Common myeloid progenitor, CD34-positive (primary cell): Measurements from ENCODE around the gene WDR7.

Source experiments
- CTCF ChIA-PET: fragments of 350-600 bp; sonication (Branson Sonifier 250); formaldehyde crosslinking; loops from one replicate; lab custom pipeline; 2021; ENCODE audit warnings: antibody characterized with exemption; lab: Charles Lee
- POLR2A ChIA-PET: fragments of 350-600 bp; sonication (Branson Sonifier 250); formaldehyde crosslinking; loops from one replicate; lab custom pipeline; 2021; ENCODE audit warnings: antibody characterized with exemption; lab: Charles Lee
- DNase-seq, 3 donors: peaks; one replicate each; pipeline versions ENCODE4 v3.0.0 to v3.0.0-alpha.2; 2013
- H3K27ac ChIP-seq, 2 experiments: 1 replicate in 1 of 2; 2 replicates in 1 of 2; pipeline ENCODE4 v1.7.0; 2013; ENCODE audit warnings: inconsistent platforms in 2 of 2, low read length in 2 of 2, mild to moderate bottlenecking in 2 of 2, low read depth in 1 of 2, moderate library complexity in 1 of 2; ENCODE audit not compliant: severe bottlenecking in 2 of 2, insufficient read depth in 1 of 2, poor library complexity in 1 of 2
- H3K27me3 ChIP-seq, 5 experiments: replicated peaks in 2 of 5; 1 replicate in 3 of 5; 2 replicates in 2 of 5; pipeline versions ENCODE4 v1.6.1 to v1.7.0; 2013; ENCODE audit warnings: low read length in 4 of 5, mild to moderate bottlenecking in 2 of 5, moderate library complexity in 2 of 5, inconsistent platforms in 1 of 5; ENCODE audit not compliant: insufficient read depth in 5 of 5, control insufficient read depth in 4 of 5
- H3K36me3 ChIP-seq, 4 experiments: 1 replicate in 2 of 4; 2 replicates in 2 of 4; pipeline versions ENCODE4 v1.6.1 to v1.7.0; 2013; ENCODE audit warnings: low read length in 3 of 4, control low read depth in 1 of 4, mild to moderate bottlenecking in 1 of 4; ENCODE audit not compliant: control insufficient read depth in 4 of 4, insufficient read depth in 4 of 4
- H3K4me1 ChIP-seq, 4 experiments: 1 replicate in 3 of 4; 2 replicates in 1 of 4; pipeline versions ENCODE4 v1.6.1 to v1.7.1; 2013; ENCODE audit warnings: low read length in 3 of 4, mild to moderate bottlenecking in 3 of 4, control low read depth in 1 of 4, inconsistent platforms in 1 of 4, moderate library complexity in 1 of 4; ENCODE audit not compliant: control insufficient read depth in 4 of 4, insufficient read depth in 4 of 4; ENCODE audit errors: control extremely low read depth in 1 of 4
- H3K4me3 ChIP-seq, 7 experiments: 1 replicate in 4 of 7; 2 replicates in 3 of 7; pipeline versions ENCODE4 v1.5.1 to v1.7.0; 2013; ENCODE audit warnings: mild to moderate bottlenecking in 7 of 7, low read length in 6 of 7, moderate library complexity in 6 of 7, inconsistent platforms in 2 of 7, low read depth in 2 of 7, control low read depth in 1 of 7; ENCODE audit not compliant: insufficient read depth in 4 of 7, control insufficient read depth in 1 of 7; ENCODE audit errors: extremely low read depth in 1 of 7
- H3K9me3 ChIP-seq, 5 experiments: 1 replicate in 4 of 5; 2 replicates in 1 of 5; pipeline versions ENCODE4 v1.6.1 to v1.7.1; 2013; ENCODE audit warnings: low read length in 4 of 5, mild to moderate bottlenecking in 2 of 5, inconsistent platforms in 1 of 5, low read depth in 1 of 5, moderate library complexity in 1 of 5; ENCODE audit not compliant: control insufficient read depth in 4 of 5, insufficient read depth in 2 of 5; ENCODE audit errors: control extremely low read depth in 1 of 5
- WGBS: methylation state at CpG from one replicate; pipeline ENCODE4 v1.1.5; 2013; ENCODE audit not compliant: insufficient coverage; 5-methylcytosine and 5-hydroxymethylcytosine counted together

WDR7 gene

DNA sequence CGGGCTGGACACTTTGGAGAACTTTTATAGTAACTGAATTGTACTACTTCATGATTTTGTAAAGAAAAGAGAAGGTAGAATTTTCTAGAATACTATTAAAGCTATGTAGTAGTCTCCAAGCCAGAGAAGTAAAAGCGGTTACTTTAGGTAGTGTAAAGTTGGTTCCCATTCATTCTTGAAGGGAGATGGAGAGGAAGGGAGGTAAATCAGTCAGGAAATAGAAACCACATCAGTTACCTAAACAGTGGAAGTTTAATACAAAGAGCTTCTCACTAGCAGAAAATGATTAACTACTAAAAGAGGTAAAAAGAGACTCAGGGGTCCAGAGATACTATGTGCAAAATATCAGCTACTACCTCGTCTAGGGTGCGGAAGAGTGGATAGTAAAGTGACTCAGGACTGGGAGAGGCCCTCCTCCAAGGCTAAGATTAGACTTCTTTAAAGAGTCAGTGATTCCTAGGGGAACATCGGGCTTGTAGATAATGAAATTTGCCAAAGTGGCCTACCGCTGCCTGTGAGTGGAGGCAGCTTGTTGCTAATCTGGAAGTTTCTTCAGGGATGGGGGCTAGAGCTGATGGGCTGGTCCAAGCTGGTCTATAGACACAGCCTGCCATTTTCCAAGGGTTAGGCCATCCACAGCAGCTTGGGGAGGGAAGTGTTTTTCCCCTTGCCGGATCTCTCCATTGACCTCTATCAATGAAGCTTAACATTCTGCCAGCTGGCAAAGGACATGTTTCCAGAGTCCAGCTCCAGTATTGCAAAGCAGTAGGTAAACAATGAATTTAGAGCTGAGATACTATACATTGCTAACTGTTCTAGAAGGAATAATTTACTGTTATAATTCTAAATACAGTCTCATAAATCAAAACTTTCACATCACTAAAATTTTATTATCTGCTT lies 249.3 kb downstream of the WDR7 start:
- Histone ChIP-seq H3K4me3 (no peak overlapping the region), H3K4me1 (peaks cover 0 to 5% (median 0%) of the 10 kb centered on the region in 4 experiments), H3K27ac (no peak overlapping the region), H3K36me3 (peaks cover 0 to 2% (median 0%) of the 10 kb centered on the region in 4 experiments), H3K27me3 (no peaks in the 10 kb centered on the region), H3K9me3 (no peaks in the 10 kb centered on the region)
- 98% methylated on average over 4 of the region's 7 CpGs for WGBS
- no peak for DNase-seq
- POLR2A ChIA-PET, result no interaction called here
- CTCF ChIA-PET, result interaction anchor here (0.7 kb wide), 1 partner anchor 1150 kb away, joined by 3 read pairs; no protein-coding TSS in a partner anchor

DNA sequence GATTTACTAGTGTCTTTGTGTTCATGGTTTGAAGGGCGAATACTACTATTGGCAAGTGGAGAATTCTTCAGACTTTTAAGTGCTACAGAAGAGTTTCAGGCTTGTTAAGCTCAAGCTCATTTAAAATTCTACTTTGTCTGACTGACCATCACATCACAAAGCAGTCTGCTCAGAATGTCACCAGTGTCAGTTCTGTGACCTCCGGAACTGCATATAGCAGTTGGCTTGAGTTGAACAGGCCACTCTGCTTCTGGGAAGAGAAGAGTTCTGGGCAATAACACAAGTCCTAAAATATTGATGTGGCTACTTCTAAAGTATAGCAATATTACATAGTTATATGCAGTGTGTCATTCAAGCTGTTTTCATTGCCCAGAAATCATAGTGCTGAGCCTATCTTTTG lies 250.8 kb downstream of the WDR7 start:
- no CpG with 5 or more reads among the region's 2 CpGs for WGBS
- Histone ChIP-seq H3K4me1 (peaks cover 0 to 5% (median 0%) of the 10 kb centered on the region in 4 experiments), H3K27me3 (no peaks in the 10 kb centered on the region), H3K36me3 (peaks cover 0 to 2% (median 0%) of the 10 kb centered on the region in 4 experiments), H3K27ac (no peak overlapping the region), H3K4me3 (no peak overlapping the region), H3K9me3 (no peaks in the 10 kb centered on the region)
- POLR2A ChIA-PET, result no interaction called here
- CTCF ChIA-PET, result no interaction called here
- no peak for DNase-seq

DNA sequence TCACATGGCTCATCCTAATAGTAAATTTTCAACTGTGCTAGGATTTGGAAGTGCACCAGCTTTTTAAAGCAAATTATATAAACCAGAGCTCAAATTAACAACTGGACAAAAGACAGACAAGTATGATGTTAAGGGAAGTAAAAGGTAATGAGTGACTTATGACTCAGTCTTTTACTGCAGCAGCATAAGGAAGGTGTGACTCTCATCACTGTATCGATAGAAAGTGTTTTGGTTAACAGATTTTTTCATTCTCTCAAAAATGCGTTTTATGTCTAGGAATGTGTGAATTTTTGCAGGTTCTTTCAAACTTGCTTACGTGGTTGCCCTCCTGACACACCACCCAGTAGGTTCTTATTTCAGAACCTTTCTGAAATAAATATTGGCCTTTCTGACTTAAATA lies 251.5 kb downstream of the WDR7 start:
- 100% methylated on average over 1 of the region's 3 CpGs for WGBS
- no peak for DNase-seq
- Histone ChIP-seq H3K27me3 (no peaks in the 10 kb centered on the region), H3K36me3 (peaks cover 0 to 2% (median 0%) of the 10 kb centered on the region in 4 experiments), H3K27ac (no peak overlapping the region), H3K4me3 (no peak overlapping the region), H3K9me3 (no peaks in the 10 kb centered on the region), H3K4me1 (peaks cover 0 to 5% (median 0%) of the 10 kb centered on the region in 4 experiments)
- CTCF ChIA-PET, result no interaction called here
- POLR2A ChIA-PET, result no interaction called here

DNA sequence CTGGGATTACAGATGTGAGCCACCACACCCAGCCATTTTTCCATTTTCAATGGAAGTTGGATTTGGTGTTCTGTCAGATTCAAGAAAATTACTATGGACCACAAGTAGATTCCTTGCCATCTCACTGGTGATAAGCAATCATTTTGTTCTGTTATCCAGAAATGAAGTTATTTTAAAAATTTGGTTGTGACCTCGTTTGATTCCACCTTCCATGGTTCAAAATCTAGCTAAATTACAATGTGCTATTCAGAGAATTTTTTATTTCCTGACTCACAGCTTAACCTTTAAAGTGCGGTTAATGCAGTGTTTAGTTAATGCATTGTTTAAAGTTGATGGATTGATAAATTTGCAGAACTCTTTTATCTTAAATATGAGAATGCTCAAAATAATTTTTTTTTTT lies 252.5 kb downstream of the WDR7 start:
- Histone ChIP-seq H3K9me3 (no peaks in the 10 kb centered on the region), H3K4me3 (no peak overlapping the region), H3K27me3 (no peaks in the 10 kb centered on the region), H3K36me3 (peaks cover 0 to 2% (median 0%) of the 10 kb centered on the region in 4 experiments), H3K27ac (no peak overlapping the region), H3K4me1 (peaks cover 0 to 5% (median 0%) of the 10 kb centered on the region in 4 experiments)
- DNase-seq, result no peak
- no CpG with 5 or more reads among the region's 2 CpGs for WGBS
- POLR2A ChIA-PET, result no interaction called here
- CTCF ChIA-PET, result no interaction called here

DNA sequence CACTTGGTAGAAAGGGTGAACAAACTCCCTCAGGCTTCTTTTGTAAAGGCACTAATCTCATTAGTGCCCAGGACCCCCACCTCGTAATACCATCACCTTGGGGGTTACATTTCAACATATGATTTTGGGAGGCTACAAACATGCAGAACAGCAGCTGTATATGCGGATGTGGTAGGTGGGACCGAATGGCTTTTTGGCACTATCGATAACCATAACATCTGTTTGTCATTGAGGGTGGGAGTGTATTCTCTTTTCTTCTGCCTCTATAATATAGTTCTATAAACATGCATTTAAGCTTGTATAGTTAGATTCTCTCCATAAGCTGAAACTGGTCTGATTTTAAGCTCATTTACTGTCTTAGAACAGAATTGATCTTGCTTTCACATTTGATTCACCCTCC lies 256.6 kb downstream of the WDR7 start:
- H3K36me3 ChIP-seq, result no peaks in the 10 kb centered on the region
- no peaks in the 10 kb centered on the region for H3K4me1 ChIP-seq
- H3K4me3 ChIP-seq, result no peak overlapping the region
- CTCF ChIA-PET, result no interaction called here
- WGBS, result 86% methylated on average over 1 of the region's 4 CpGs
- H3K9me3 ChIP-seq, result no peaks in the 10 kb centered on the region
- POLR2A ChIA-PET, result no interaction called here
- no peaks in the 10 kb centered on the region for H3K27me3 ChIP-seq
- H3K27ac ChIP-seq, result no peak overlapping the region
- DNase-seq, result no peak

DNA sequence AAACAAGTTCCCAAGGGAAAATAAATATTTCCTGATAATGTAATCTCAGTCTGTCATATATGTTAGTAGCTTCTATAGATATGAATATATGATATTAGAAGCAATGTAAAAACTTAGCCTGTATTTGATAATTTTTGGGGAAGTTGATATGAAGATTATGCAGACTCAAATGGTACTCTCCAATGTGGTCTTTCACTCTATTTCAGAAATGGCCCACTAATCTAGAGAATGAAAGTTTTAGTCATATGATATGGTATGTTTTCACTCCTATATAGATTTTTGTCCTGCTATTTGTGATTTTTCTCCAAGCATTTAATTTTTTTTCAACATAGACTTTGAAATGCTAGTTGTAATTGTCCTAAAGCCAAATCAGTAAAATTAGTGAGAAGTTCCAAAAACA lies 259.1 kb downstream of the WDR7 start:
- Histone ChIP-seq H3K36me3 (no peaks in the 10 kb centered on the region), H3K27me3 (no peaks in the 10 kb centered on the region), H3K4me1 (no peaks in the 10 kb centered on the region), H3K27ac (no peak overlapping the region), H3K4me3 (no peak overlapping the region), H3K9me3 (no peaks in the 10 kb centered on the region)
- POLR2A ChIA-PET, result no interaction called here
- CTCF ChIA-PET, result interaction anchor here (1.4 kb wide), 1 partner anchor 9 kb away, joined by 4 read pairs; no protein-coding TSS in a partner anchor
- DNase-seq, result no peak

DNA sequence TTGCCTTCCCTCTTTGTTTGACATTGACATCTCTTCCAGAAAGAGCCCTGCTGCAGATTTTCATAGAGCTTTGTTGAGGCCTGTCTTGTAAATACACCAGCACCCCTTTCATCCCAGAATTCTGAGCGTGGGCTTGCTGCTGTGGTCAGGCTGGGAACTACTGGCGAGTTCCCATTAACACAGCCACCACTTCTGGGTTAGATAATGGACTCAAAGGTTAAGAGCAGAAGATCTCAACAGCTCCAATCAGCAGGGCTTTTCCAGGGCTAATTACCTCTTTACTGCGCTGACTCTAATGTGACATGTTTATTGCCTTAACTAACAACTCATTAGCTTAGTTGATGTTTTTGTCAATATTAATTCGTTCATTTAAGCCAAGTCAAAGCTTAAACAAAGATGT lies 259.8 kb downstream of the WDR7 start:
- WGBS, result 100% methylated on average over 1 of the region's 4 CpGs
- POLR2A ChIA-PET, result no interaction called here
- no peaks in the 10 kb centered on the region for H3K4me1 ChIP-seq

More for the DNA sequence above, 259.8 kb downstream of the WDR7 start:
- no peaks in the 10 kb centered on the region for H3K9me3 ChIP-seq
- H3K36me3 ChIP-seq, result no peaks in the 10 kb centered on the region
- no peak overlapping the region for H3K4me3 ChIP-seq
- no peak for DNase-seq
- no peak overlapping the region for H3K27ac ChIP-seq
- no peaks in the 10 kb centered on the region for H3K27me3 ChIP-seq
- CTCF ChIA-PET, result interaction anchor here (1.4 kb wide), 1 partner anchor 8 kb away, joined by 4 read pairs; no protein-coding TSS in a partner anchor
